HepG2 (cell line): ENCODE data around the gene THADA. TPM values are rescaled to one million over a fixed set of nuclear protein-coding genes. Genes with fewer than 3 reads are reported as not detected.

Experiments
- ATAC-seq: fragments of 200-7000 bp; cut with Tn5 transposase; 3 replicates; pipeline ENCODE4 v1.9.1; 2020; ENCODE audit warnings: mild to moderate bottlenecking, moderate library complexity
- BruUV-seq: library from RNA; stranded (reverse); fragments of 400-500 nt; replicated peaks from 2 replicates; lab custom pipeline; 2021; lab: Mats Ljungman, UMichigan
- CTCF ChIA-PET: fragments of 300-600 bp; formaldehyde crosslinking; extraction: SDS; loops from one replicate; lab custom pipeline; 2021; ENCODE audit warnings: low total read pairs, inconsistent platforms, low intra/inter-chr PET ratio; lab: Yijun Ruan, JAX
- POLR2A ChIA-PET: fragments of 350-600 bp; sonication (Branson Sonifier 250); formaldehyde crosslinking; loops from one replicate; lab custom pipeline; 2020; ENCODE audit warnings: antibody characterized with exemption, inconsistent platforms; lab: Yijun Ruan, JAX
- DNase-seq: peaks from one replicate; pipeline ENCODE4 v3.0.0-alpha.2; 2015; ENCODE audit warnings: low spot score
- FAIRE-seq: peaks from 3 replicates; lab custom pipeline; 2011; peaks lifted over from hg19 to GRCh38; lab: Jason Lieb, UNC
- H2AFZ ChIP-seq: one replicate; pipeline ENCODE4 v1.6.1; 2011; ENCODE audit warnings: low read length, inconsistent platforms
- H3K27ac ChIP-seq: fragments of 300-600 bp; 3 replicates; pipeline ENCODE4 v1.8.0; 2011; ENCODE audit warnings: mixed run types, mild to moderate bottlenecking, mixed read lengths, low read length, inconsistent platforms; ENCODE audit not compliant: insufficient read depth; ENCODE audit errors: extremely low read length
- H3K27me3 ChIP-seq, 2 experiments: fragments of 200-600 bp in 1 of 2; 2 replicates in 1 of 2; 3 replicates in 1 of 2; pipeline versions ENCODE4 v1.6.0 to v1.8.0; 2011; ENCODE audit warnings: low read length in 2 of 2, mild to moderate bottlenecking in 2 of 2, moderate library complexity in 2 of 2, inconsistent platforms in 1 of 2; ENCODE audit not compliant: insufficient read depth in 2 of 2, control insufficient read depth in 1 of 2
- H3K36me3 ChIP-seq, 2 experiments: fragments of 200-600 bp in 1 of 2; replicated peaks in 1 of 2; 2 replicates in 1 of 2; 3 replicates in 1 of 2; pipeline versions ENCODE4 v1.5.1 to v1.8.0; 2011; ENCODE audit warnings: low read length in 2 of 2, inconsistent platforms in 1 of 2; ENCODE audit not compliant: insufficient read depth in 2 of 2, control insufficient read depth in 1 of 2
- H3K4me1 ChIP-seq: 2 replicates; pipeline ENCODE4 v1.5.1; 2012; ENCODE audit warnings: low read length, inconsistent platforms; ENCODE audit not compliant: insufficient read depth
- H3K4me2 ChIP-seq: 2 replicates; pipeline ENCODE4 v1.6.0; 2011; ENCODE audit warnings: low read depth, low read length, inconsistent platforms
- H3K4me3 ChIP-seq, 3 experiments: fragments of 200-600 bp in 1 of 3; sonication (generic), shearing (Covaris generic) in 1 of 3; replicated peaks in 1 of 3; 2 replicates each; pipeline ENCODE4 v1.5.1; 2011 to 2016; ENCODE audit warnings: low read length in 3 of 3, inconsistent platforms in 2 of 3, low read depth in 2 of 3, mild to moderate bottlenecking in 2 of 3, control low read depth in 1 of 3, mixed read lengths in 1 of 3; ENCODE audit not compliant: insufficient read depth in 1 of 3
- H3K79me2 ChIP-seq: one replicate; pipeline ENCODE4 v1.6.1; 2011; ENCODE audit warnings: low read length, inconsistent platforms; ENCODE audit not compliant: insufficient read depth
- H3K9ac ChIP-seq: 2 replicates; pipeline ENCODE4 v1.6.0; 2011; ENCODE audit warnings: mild to moderate bottlenecking, low read depth, low read length, inconsistent platforms; ENCODE audit not compliant: insufficient read depth
- H3K9me3 ChIP-seq: 2 replicates; pipeline ENCODE4 v1.5.1; 2012; ENCODE audit warnings: mild to moderate bottlenecking, low read length
- H4K20me1 ChIP-seq: 2 replicates; pipeline ENCODE4 v1.6.0; 2011; ENCODE audit warnings: inconsistent platforms, mild to moderate bottlenecking, low read length, moderate library complexity; ENCODE audit not compliant: insufficient read depth
- ATAD3A ChIP-seq: sonication (generic); formaldehyde crosslinking; IDR thresholded peaks from 2 replicates; pipeline ENCODE4 v1.4.0; 2020; ENCODE audit warnings: missing genetic modification reagents
- DMAP1 ChIP-seq: IDR thresholded peaks from 2 replicates; pipeline ENCODE4 v1.6.1; 2016
- IKZF1 ChIP-seq: fragments of 450-650 bp; IDR thresholded peaks from 2 replicates; pipeline ENCODE4 v1.7.1; 2016
- NCOA1 ChIP-seq: sonication (generic); formaldehyde crosslinking; IDR thresholded peaks from 2 replicates; pipeline ENCODE4 v1.9.0; 2021; ENCODE audit warnings: missing genetic modification reagents
- TBL1XR1 ChIP-seq: fragments of 150-350 bp; IDR thresholded peaks from 2 replicates; pipeline ENCODE4 v1.6.1; 2014; ENCODE audit warnings: borderline replicate concordance, low read length; ENCODE audit not compliant: partially characterized antibody
- ZNF3 ChIP-seq: IDR thresholded peaks from 2 replicates; pipeline ENCODE4 v1.7.0; 2017; ENCODE audit warnings: inconsistent platforms
- ZNF34 ChIP-seq: sonication (generic); formaldehyde crosslinking; IDR thresholded peaks from 2 replicates; pipeline ENCODE4 v1.4.0; 2020; ENCODE audit warnings: mild to moderate bottlenecking, missing genetic modification reagents, borderline replicate concordance
- WGBS: methylation state at CpG from one replicate; pipeline ENCODE4 v1.1.6; 2017; ENCODE audit warnings: low lambda C conversion rate; 5-methylcytosine and 5-hydroxymethylcytosine counted together
- in situ Hi-C: cut with HindIII; loops from 2 replicates; pipeline ENCODE4 v1.10.0; 2017; ENCODE audit warnings: low pct_unique_long_range_greater_than_20kb; ENCODE audit not compliant: extremely low pct_ligation_motif_present
- intact Hi-C: fragments of 100-400 bp; cut with micrococcal nuclease; formaldehyde crosslinking; loops from one replicate; pipeline ENCODE4 v1.10.0; 2022; ENCODE audit not compliant: unreplicated experiment
- polyA plus RNA-seq, 8 experiments: library from polyadenylated mRNA; depleted of rRNA in 3 of 8; stranded (reverse) in 7 of 8; unstranded in 1 of 8; fragments of >200 nt; fragmentation: Illumina TruSeq in 4 of 8; extraction: Trizol in 4 of 8; gene quantifications; 2 replicates each; pipeline versions ENCODE4 v1.2.1 to v1.2.3, GENCODE V29; 2011 to 2016; ENCODE audit warnings: low read depth in 4 of 8, missing spikeins in 1 of 8, mixed read lengths in 1 of 8; ENCODE audit not compliant: insufficient read depth in 1 of 8
- total RNA-seq, 5 experiments: library from RNA; depleted of rRNA; stranded (reverse); fragments of >200 nt; fragmentation: Illumina TruSeq; extraction: Trizol; gene quantifications; 2 replicates each; pipeline ENCODE4 v1.2.3, GENCODE V29; 2016; ENCODE audit warnings: low read depth in 1 of 5
- TF ChIP-seq, protein P1 (sequence below): sonication (generic); formaldehyde crosslinking; IDR thresholded peaks from 2 replicates; pipeline ENCODE4 v1.5.0; 2020; ENCODE audit warnings: missing genetic modification reagents, mild to moderate bottlenecking, borderline replicate concordance
- TF ChIP-seq, protein P2 (sequence below): sonication (generic); formaldehyde crosslinking; IDR thresholded peaks from 2 replicates; pipeline ENCODE4 v1.4.0; 2020; ENCODE audit warnings: missing genetic modification reagents, borderline replicate concordance
- TF ChIP-seq, protein P3 (sequence below): sonication (generic); formaldehyde crosslinking; IDR thresholded peaks from 2 replicates; pipeline ENCODE4 v1.8.1; 2022; ENCODE audit warnings: mild to moderate bottlenecking, missing genetic modification reagents
- TF ChIP-seq, protein P4 (sequence below): sonication (generic); formaldehyde crosslinking; IDR thresholded peaks from 2 replicates; pipeline ENCODE4 v1.8.0; 2022; ENCODE audit warnings: mild to moderate bottlenecking, missing genetic modification reagents, moderate library complexity
- TF ChIP-seq, protein P5 (sequence below): sonication (generic); formaldehyde crosslinking; IDR thresholded peaks from 2 replicates; pipeline ENCODE4 v1.4.0; 2020; ENCODE audit warnings: missing genetic modification reagents, low read depth, mild to moderate bottlenecking, borderline replicate concordance
- TF ChIP-seq, protein P6 (sequence below), 2 experiments: fragments of 450-650 bp in 1 of 2; sonication (generic) in 1 of 2; formaldehyde crosslinking; IDR thresholded peaks; 2 replicates each; pipeline versions ENCODE4 v1.5.0 to v1.8.0; 2020 to 2022; ENCODE audit warnings: mild to moderate bottlenecking in 1 of 2, missing genetic modification reagents in 1 of 2

THADA gene
- total and polyA plus RNA-seq, 2 of the 13 experiments (the other 11 are each of a cell fraction or from before 2014, with no cell fraction given) = 12.7 to 21.7 TPM

DNA sequence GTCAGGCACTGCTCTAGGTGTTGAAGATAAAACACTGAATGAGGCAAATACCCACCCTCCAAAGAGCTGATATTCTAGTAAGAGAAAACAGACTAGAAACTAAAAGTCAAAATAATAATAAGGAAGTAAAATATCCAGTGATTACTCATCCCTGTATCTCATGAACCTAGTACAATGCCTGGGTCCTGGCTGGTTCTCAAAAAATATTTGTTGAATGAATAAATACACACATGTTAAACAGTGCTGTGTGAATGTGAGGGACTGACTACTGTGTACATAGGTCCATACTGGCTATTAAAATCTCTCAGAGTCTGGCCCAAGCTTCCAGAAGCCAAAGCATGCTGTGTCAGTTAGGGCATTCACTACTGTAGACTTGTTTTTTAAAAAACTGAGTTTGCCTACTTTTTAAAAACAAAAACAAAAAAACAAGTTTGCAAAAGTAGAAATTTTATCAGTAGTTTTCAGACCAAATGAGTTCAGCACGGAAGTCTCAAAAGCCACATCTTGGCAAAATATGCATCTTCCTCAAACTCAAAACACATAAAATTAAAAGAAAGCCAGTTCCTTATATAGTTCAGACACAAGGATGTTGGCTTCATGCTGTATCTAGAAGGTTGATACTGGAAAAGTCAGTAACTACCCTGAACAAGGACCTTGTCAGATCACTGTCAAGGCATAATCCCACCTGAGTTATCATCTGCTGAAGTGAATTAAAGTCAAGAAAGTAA lies 136.2 kb downstream of the THADA start:
- in situ Hi-C loops = no loop called here
- CTCF ChIA-PET = no interaction called here
- no peak for FAIRE-seq
- TF ChIP-seq ZNF3 (CRISPR knock-in tag) (peak; percentile 91), IKZF1 (no peak), TBL1XR1 (no peak), DMAP1 (CRISPR knock-in tag) (no peak), NCOA1 (no peak), ZNF34 (CRISPR knock-in tag) (no peak), ATAD3A (CRISPR knock-in tag) (no peak)
- TF ChIP-seq, protein P1, sequence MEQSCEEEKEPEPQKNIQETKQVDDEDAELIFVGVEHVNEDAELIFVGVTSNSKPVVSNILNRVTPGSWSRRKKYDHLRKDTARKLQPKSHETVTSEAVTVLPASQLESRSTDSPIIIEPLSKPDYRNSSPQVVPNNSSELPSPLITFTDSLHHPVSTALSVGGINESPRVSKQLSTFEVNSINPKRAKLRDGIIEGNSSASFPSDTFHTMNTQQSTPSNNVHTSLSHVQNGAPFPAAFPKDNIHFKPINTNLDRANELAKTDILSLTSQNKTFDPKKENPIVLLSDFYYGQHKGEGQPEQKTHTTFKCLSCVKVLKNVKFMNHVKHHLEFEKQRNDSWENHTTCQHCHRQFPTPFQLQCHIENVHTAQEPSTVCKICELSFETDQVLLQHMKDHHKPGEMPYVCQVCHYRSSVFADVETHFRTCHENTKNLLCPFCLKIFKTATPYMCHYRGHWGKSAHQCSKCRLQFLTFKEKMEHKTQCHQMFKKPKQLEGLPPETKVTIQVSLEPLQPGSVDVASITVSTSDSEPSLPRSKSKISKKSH (CRISPR knock-in tag) = no peak
- TF ChIP-seq, protein P2, sequence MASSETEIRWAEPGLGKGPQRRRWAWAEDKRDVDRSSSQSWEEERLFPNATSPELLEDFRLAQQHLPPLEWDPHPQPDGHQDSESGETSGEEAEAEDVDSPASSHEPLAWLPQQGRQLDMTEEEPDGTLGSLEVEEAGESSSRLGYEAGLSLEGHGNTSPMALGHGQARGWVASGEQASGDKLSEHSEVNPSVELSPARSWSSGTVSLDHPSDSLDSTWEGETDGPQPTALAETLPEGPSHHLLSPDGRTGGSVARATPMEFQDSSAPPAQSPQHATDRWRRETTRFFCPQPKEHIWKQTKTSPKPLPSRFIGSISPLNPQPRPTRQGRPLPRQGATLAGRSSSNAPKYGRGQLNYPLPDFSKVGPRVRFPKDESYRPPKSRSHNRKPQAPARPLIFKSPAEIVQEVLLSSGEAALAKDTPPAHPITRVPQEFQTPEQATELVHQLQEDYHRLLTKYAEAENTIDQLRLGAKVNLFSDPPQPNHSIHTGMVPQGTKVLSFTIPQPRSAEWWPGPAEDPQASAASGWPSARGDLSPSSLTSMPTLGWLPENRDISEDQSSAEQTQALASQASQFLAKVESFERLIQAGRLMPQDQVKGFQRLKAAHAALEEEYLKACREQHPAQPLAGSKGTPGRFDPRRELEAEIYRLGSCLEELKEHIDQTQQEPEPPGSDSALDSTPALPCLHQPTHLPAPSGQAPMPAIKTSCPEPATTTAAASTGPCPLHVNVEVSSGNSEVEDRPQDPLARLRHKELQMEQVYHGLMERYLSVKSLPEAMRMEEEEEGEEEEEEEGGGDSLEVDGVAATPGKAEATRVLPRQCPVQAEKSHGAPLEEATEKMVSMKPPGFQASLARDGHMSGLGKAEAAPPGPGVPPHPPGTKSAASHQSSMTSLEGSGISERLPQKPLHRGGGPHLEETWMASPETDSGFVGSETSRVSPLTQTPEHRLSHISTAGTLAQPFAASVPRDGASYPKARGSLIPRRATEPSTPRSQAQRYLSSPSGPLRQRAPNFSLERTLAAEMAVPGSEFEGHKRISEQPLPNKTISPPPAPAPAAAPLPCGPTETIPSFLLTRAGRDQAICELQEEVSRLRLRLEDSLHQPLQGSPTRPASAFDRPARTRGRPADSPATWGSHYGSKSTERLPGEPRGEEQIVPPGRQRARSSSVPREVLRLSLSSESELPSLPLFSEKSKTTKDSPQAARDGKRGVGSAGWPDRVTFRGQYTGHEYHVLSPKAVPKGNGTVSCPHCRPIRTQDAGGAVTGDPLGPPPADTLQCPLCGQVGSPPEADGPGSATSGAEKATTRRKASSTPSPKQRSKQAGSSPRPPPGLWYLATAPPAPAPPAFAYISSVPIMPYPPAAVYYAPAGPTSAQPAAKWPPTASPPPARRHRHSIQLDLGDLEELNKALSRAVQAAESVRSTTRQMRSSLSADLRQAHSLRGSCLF (CRISPR knock-in tag) = no peak
- TF ChIP-seq, protein P3, sequence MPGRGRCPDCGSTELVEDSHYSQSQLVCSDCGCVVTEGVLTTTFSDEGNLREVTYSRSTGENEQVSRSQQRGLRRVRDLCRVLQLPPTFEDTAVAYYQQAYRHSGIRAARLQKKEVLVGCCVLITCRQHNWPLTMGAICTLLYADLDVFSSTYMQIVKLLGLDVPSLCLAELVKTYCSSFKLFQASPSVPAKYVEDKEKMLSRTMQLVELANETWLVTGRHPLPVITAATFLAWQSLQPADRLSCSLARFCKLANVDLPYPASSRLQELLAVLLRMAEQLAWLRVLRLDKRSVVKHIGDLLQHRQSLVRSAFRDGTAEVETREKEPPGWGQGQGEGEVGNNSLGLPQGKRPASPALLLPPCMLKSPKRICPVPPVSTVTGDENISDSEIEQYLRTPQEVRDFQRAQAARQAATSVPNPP (CRISPR knock-in tag) = no peak
- TF ChIP-seq, protein P4, sequence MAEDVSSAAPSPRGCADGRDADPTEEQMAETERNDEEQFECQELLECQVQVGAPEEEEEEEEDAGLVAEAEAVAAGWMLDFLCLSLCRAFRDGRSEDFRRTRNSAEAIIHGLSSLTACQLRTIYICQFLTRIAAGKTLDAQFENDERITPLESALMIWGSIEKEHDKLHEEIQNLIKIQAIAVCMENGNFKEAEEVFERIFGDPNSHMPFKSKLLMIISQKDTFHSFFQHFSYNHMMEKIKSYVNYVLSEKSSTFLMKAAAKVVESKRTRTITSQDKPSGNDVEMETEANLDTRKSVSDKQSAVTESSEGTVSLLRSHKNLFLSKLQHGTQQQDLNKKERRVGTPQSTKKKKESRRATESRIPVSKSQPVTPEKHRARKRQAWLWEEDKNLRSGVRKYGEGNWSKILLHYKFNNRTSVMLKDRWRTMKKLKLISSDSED (CRISPR knock-in tag) = no peak
- TF ChIP-seq, protein P5, sequence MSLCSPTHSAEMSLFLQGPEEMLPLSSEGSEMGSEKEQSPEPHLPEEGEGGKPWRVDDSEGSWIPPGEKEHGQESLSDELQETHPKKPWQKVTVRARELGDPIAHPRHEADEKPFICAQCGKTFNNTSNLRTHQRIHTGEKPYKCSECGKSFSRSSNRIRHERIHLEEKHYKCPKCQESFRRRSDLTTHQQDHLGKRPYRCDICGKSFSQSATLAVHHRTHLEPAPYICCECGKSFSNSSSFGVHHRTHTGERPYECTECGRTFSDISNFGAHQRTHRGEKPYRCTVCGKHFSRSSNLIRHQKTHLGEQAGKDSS (CRISPR knock-in tag) = no peak
- TF ChIP-seq, protein P6, sequence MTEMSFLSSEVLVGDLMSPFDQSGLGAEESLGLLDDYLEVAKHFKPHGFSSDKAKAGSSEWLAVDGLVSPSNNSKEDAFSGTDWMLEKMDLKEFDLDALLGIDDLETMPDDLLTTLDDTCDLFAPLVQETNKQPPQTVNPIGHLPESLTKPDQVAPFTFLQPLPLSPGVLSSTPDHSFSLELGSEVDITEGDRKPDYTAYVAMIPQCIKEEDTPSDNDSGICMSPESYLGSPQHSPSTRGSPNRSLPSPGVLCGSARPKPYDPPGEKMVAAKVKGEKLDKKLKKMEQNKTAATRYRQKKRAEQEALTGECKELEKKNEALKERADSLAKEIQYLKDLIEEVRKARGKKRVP (CRISPR knock-in tag; IDR thresholded peaks at IDR 0.05) = 0 out of 4 replicates have a peak, but pooled peaks of 1 of the 2 experiments have one; percentile 13

More for the DNA sequence above, 136.2 kb downstream of the THADA start:
- Histone ChIP-seq H3K27ac (no peak overlapping the region), H2AFZ (no peak overlapping the region), H3K79me2 (no peaks in the 10 kb centered on the region), H3K9me3 (no peaks in the 10 kb centered on the region), H4K20me1 (no peaks in the 10 kb centered on the region), H3K4me3 (no peak overlapping the region), H3K4me2 (no peak overlapping the region), H3K9ac (no peak overlapping the region), H3K36me3 (no peaks in the 10 kb centered on the region), H3K4me1 (peaks cover 99% of the 10 kb centered on the region), H3K27me3 (no peaks in the 10 kb centered on the region)
- ATAC-seq = no peak
- POLR2A ChIA-PET = no interaction called here
- DNase-seq = peak; percentile 23
- 96% methylated on average over 1 of the region's 1 CpG for WGBS
- no TSS peak for BruUV-seq
- intact Hi-C loops = loop anchor here (5.0 to 10.0 kb wide), 2 partner anchors 37 to 145 kb away; no protein-coding TSS in a partner anchor
